ENCODE results near the gene RIMS3.
"Not testable (repeated sequence)": the region's sequence is repeated elsewhere in the genome, so short reads cannot be mapped to it uniquely, and the experiment has no call there.

The RIMS3 gene

DNA sequence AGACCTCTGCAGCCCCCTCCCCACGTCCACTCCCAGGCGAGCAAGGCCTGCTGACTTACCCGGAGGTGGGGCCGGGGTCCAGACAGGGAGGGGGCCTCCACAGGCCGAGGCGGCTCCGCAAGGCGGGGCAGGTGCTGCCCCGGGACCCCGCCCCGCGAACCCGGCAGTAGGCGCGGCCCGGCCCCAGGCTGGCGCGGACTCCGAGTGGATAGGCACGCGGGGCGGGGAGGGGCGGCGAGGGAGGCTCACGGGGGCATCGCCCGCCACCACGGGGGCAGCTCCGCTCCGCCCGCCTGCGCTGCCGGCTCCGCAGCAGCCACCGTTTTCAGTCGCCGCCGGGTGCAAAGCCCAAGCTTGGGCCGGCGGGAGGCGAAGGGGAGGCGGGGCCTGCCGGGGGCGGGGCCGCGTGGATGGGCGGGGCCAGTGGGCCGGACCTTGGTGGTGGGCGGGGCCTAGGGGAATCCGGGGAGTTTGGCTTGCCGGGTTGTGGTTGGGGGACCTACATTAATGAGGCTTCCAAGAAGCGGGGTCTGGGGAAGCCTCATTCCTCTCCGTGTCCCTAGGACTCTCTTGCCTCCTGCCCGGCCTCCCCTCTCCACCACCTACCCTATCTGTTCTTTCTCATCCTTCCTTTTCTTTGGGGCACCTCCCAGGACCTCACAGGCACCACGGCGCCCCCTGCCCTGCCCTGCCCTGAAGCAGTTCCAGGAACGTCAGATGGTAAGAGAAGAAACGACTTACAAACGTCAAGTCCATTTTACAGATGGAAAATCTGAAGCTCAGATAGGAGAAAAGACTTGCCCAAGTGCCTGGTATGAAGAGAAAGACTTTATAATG, at the start of gene RIMS3:
RIMS3 (minus strand) TSS at position 348 of the 837 bp plus-strand sequence. CDS start 23,757 bp downstream, outside the sequence.
- DNase-seq (ENCODE audit: low spot score), result peak; percentile 74

DNA sequence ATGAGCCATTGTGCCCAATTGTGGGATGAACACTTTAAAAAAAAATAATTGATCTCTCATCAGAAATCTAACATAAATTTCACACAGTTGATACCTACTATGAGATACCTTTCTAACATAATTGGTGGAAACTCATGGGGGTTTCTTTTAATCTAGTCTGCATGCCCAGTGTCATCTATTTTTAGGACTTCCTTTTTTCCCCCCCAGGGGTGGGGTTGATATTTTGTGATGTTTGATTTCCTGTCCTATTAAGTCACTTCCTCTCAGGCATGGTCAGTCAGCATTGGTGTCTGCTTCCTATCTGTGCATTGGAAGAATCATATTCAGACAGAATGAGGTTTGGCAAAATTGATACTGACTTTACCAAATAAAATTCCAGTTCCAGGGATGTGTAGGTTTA, 47.5 kb upstream of the RIMS3 start:
- no peak for DNase-seq (ENCODE audit: low spot score)

DNA sequence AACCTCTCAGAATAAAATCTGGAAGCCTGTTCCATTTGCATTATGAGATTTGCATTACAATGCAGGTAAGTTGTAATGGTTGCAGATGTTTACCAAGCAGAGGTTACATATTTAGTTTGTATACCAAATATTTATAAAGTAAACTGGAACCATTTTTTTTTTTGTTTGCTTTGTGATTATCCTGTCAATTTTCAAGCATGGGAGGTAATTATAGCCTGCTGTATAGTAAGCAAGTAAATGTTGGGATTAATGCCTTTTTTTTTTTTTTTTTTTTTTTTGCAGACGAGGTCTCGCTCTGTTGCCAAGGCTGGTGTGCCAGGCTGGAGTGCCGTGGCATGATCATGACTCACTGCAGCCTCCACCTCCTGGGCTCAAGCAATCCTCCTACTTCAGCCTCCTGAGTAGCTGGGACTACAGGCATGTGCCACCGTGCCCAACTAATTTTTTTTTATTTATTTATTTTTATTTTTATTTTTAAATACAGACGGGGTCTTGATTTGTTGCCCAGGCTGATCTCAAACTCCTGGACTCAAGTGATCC, 47.0 kb upstream of the RIMS3 start:
- no peak for DNase-seq (ENCODE audit: low spot score)

DNA sequence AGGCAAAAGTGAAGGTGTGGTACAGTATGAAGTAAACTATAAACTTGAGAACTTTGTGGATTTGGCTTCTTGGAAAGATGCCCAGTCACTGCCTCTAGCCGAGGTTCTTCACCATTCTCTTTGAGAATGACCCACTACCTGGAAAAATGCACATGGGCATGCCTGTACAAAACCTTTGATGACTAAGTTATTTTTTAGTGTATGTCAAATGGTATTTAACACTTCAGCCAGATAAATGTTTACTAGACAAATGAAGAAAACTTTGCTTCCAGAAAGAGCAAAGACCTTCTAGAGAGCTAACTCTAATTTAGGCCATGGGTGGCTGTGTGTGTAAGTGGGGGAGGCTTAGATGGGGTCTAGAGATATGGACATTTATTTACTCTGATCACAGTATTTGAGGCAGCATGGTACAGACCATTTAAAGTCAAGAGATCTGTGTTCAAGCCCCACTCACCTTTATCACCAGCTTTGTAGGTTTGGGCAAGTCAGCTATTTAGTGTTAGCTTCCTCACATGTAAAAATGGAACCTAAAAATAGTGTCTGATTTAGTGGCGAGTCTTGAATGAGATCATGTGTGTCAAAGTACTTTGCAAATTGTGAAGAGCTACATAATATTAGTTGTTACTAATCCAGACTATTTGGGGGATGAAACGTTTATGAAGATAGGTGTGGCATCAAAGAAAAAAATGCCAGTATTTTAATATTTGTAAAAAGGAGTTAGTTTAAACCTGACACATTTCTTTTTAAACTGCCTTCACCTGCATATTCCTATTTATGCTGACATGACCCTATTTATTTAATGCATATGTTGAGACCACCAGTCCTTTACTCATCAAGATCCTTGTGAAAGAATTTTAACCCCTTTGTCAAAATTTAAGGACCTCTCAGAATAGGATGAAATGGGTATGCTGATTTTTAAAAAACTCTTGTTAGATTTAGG, 46.3 kb upstream of the RIMS3 start:
- DNase-seq (ENCODE audit: low spot score), result peak; percentile 76

DNA sequence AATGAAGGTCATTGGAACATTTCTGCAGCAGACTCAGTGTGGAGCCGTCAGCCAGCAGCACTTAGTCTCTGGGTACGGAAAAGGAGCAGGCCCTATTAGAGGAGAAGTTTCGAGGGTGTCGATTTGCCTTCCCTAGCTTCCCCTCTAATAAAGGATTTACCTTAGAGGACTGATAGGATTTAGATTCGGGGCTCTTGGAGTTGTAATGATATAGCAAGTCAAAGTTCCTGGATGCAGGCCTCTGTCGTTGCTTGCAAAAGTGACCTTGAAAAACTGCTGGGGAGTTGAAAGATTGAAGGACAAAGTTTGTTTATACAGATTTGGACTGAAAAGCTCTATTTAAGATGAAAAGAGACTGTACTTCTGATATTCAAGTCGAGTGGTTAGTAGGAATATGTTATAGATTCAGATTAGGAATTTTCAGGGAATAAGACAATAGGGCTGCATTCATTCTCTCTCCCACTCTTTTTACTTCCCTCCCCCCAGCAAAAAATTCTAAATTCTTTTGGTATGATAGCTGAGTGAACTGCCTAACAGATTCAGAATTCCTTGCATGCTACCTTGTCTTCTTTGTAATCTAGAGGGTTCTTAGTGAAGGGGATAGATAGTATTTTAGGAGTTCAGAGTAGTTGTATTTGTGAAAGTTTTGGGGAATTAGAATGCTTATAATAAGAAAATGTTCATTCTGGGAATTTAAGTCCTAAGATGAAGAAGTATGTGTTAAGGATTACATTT, 45.3 kb upstream of the RIMS3 start:
- no peak for DNase-seq (ENCODE audit: low spot score)

DNA sequence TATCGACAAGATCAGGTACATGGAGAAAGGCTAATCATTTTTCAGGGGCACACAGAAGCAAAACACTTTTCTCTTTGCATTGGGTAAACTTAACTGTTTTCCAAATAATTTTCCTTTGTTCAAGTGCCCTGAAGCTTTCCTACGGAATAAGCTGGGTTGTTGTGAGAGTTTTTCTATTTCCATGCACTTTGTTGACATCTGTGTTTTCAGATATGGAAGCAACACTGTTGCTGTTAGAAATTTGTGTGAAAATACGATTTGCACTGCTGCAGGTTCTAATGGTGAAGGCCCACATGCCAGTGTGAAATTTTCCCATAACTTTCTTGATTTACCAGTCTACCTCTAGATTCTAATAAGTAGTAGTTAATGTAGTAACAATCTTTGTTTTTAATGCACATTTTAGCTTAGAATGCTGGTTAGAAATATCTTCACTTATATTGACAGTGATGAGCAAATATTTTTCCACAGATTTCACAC, 44.4 kb upstream of the RIMS3 start:
- DNase-seq (ENCODE audit: low spot score), result no peak

DNA sequence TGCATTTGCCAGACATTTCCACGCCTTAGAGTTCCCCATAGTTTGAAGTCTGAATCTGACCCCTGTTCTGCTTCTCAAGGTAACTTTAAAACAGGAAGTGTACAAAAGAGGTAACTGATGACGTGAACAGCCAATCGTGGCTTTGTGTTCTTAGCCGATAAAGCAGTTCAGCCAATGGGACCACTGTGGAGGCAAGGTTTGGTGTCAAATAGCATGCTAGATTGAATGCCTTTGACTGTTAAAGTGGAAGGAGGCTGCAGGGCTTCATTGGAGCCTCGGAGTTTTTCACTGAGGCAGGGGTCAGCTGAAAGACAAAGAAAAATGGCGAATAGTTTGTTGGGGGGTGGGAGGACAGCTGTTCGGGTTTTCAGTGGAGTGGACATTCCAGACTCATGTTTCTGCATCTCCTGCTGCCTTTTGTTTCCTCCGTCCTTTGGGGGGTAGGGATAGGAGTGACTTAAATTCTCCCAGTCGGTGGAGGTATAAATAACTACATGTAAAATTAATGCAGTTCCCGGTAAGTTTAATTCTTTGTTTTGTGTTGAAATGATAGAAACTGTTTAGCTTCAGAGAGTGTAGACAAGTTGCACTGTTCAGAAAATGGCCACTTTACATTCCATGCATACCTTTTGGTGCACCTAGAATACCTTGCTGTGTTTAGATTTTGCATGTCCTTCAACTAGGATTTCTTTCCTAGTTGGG, 43.8 kb upstream of the RIMS3 start:
- DNase-seq (ENCODE audit: low spot score), result peak; percentile 86

DNA sequence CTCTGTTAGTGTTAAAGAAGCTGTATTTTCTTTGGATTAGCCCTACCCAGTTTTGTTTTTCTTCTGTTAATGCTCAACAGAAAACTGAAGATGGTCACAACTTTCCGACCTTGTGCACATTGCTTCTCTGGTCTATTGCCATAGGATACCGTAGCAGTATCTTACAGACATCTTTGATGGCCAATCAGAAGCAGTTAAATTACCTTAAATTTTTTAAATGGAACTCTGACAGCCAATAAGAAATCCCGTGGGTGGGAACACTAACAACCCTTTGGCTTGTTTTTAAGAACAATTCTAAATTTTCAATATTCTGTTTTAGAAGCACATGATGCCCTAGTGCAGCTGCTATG, 43.2 kb upstream of the RIMS3 start:
- DNase-seq (ENCODE audit: low spot score), result peak; percentile 72

DNA sequence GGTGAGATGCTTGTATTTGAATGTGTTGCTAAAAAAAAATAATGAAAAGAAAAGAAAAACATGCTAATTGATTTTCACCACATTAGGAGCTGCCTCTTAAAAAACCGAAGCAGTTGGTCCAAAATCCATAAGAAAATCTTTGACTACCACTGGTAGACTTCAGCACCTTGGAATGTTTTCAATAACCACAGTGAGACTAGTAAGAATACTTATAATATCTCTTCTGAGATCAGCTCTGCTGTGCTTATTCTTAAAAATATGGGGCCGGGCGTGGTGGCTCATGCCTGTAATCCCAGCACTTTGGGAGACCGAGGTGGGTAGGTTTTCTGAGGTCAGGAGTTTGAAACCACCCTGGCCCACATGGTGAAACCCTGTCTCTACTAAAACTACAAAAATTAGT, 41.1 kb upstream of the RIMS3 start:
- no peak for DNase-seq (ENCODE audit: low spot score)

DNA sequence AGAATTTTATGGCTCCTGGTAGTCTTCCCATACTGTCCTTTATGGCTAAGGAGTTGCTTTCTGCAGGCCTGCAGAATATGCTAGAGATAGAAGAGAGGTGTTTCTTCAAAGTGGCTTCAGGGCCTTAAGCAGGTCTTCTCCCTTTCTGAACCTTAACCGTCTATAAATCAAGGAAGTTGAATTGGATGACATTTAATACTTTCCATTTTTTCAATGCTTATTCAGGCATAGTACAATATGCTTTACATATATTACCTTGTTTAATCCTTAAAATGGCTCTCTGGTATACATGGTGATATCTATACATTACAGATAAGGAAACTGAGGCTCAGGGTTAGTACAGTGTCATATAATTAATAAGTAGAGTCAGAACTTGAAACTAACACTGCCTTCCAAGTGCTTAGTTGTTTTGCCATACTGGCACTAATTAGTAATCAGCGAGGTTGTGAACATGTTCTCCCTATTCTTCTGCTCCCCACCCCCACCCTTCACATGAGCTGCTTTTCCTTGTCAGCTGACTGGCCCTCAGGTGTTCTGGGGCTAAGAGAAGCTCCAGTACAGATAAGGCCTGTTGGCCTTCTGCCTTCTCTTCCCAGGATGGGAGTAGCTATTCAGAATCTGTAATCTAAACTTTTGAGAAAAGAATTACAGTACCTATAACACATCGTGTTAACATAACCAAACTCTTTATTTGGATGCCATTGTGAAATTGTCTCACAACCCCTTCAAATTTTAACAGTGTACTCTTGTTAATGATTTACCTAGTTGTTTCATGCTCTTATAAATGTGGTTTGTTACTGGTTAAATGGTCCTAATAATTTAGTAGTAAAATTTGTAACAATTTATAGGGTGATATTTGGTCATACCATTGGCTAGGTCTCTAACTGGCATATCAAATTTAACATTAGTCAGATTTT, 39.6 kb upstream of the RIMS3 start:
- DNase-seq (ENCODE audit: low spot score), result no peak

DNA sequence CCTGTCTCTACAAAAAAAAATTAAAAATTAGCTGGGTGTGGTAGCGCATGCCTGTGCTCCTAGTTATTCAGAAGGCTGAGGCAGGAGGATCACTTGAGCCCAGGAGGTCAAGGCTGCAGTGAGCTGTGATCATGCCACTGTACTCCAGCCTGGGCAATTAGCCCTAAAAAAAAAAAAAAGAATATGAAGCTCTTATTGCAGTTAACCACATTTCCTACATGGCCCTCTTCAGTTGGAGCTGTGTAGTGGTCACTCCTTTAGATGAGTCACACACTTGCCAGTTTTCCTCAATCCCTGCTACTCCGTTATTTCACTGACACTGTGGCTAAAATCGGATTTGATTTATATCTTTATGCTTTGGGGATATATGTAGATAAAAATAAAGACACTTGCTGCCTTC, 37.8 kb upstream of the RIMS3 start:
- no peak for DNase-seq (ENCODE audit: low spot score)

DNA sequence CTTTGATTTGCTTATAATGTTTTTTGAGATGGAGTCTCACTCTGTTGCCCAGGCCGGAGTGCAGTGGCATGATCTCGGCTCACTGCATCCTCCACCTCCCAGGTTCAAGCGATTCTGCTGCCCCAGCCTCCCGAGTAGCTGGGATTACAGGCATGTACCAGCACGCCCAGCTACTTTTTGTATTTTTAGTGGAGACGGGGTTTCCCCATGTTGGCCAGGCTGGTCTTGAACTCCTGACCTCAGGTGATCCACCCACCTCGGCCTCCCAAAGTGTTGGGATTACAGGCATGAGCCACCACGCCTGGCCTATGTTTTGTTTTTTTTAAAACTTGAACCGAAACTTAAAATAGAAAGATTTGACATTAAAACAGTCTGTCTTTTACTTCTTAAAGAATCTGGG, 37.3 kb upstream of the RIMS3 start:
- DNase-seq (ENCODE audit: low spot score), result not testable (repeated sequence)

DNA sequence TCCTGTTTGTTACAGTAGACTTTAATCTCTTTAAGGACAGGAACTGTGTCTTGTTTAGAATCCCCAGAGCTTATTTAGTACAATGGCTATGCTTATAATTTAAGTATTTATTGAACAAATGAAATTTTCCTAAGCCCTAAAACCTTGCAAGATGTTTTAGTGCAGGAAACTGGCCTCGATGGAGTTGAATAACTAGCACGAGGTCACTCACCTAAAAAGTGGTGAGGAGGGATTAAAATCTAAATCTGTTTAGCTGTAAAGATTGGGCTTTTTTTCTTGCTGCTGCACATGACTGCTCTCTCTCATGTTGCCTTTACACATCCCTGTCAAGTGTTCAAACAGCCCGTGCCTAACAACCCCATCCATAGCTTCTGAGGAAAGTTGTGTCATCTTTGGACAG, 36.2 kb upstream of the RIMS3 start:
- no peak for DNase-seq (ENCODE audit: low spot score)

DNA sequence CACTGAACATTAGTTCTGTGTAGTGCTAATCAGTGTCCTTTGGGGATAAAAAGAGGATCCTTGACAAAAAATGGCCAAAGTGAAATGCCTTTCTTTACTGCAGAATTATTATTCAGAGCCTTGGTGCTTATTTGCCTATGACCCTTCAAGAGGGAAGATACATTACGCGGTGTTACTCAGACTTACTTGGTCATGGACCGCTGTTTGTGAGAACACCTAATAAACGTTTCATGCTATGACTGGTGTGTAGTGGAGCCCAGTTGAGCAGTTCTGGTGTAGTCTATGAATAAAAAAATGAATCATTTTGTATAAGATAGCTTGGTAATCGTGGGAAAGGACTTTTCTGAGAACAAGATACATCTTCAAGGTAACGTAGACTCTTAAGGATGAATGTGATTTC, 34.3 kb upstream of the RIMS3 start:
- DNase-seq (ENCODE audit: low spot score), result no peak

DNA sequence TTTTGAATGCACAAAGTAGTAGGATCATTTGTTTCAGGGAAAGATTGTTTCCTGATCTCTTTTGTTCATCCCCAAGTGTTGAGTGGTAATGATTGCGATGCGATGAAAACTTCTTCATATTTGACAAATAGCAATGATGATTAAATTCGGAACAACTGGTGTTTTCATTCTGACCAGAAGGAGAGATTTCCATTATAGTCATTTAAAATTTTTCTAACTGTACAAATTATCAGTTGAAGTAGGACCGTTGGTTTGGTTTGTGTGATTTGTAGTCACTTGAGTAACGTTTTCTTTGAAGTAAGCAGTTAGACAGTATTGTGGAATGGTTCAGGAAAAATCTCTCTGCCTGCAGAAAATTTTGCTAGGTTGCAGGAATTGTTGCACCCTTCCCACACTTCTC, 32.0 kb upstream of the RIMS3 start:
- no peak for DNase-seq (ENCODE audit: low spot score)

DNA sequence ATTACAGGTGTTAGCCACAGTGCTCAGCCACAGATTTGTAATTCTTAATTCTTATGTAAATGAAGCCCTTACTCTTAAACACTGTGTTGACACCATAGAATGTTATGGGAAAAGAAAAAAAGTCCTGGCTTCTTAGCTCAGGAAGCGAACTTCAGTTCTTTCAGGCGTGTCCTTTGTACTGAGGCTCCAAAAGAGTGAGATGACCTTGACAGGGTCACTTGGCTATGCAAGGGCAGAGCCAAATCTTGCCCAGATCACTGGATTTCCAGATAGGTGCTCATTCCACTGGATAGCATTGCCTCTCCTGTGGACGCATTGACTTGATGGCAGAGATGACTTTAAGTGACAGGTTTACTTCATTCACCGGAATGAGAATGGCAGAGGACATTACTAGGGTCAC, 30.8 kb upstream of the RIMS3 start:
- DNase-seq (ENCODE audit: low spot score), result no peak

DNA sequence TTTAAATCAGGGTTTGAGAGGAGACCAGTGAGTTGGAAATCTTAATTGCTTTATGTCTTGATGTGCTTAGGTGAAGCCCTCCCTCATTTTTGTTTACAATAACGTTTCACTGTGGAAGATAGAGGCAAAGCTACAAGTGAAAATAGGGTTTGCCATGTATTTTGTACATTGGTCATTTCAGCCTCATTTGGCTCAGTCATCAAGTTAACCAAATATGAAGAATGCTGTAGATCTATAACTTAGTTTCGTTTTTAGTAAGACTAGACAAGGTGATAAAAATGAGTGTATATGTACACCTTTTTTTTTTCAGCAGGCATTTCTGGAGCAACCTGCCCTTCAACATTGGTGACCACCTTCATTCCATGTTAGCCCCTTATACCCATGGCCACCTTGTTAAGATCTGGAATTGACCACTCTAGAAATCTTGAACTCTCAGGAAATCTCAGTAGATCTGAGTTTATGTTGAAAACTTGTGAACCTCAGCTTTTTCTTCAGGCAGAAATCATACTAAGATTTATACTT, 28.9 kb upstream of the RIMS3 start:
- DNase-seq (ENCODE audit: low spot score), result no peak

DNA sequence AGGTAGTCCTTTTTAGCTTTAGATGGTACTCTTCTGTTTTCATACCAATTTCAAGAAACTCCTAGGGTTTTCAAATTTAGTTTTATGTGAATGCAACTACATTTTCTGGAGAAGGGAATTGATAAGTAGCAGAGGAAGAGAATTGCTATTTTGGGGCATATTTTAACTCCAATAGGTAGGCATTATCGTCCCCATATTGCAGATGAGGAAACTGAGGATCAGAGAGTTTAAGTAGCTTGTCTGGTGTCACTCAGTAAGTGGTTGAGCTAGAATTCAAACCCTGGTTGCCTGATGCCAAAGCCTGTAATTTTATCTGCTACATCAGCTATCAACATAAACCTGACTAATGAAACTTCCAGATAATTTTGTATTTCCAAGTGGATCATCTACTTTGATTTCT, 27.9 kb upstream of the RIMS3 start:
- DNase-seq (ENCODE audit: low spot score), result no peak

DNA sequence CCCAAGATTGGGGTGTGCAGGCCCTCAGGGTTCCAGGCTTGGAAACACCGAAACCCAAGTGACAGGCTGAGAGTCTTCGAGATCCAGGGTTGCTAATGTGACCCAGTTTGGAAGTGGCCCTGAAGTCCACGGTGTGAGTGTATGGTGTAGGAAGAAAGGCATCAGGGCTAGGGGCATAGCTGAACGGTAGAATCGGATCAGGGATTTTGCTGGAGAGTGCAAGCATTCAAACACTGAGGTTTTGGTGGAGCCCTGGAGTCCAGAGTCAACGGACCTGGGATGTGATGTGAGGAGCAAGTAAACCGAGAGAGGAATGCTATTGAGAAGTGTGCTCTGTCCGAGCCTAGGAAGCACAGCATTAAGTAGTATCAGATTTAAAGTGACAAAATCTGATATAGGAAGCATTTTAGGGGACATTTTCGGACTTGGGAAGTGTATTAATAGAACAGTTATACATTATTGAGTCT, 27.0 kb upstream of the RIMS3 start:
- peak; percentile 34 for DNase-seq (ENCODE audit: low spot score)
